HepG2 (cell line): Measurements from ENCODE around the gene RASD1. TPM values are rescaled to one million over a fixed set of nuclear protein-coding genes. Genes with fewer than 3 reads are reported as not detected.

ENCODE experiments used
- ATAC-seq: fragments of 200-7000 bp; cut with Tn5 transposase; 3 replicates; pipeline ENCODE4 v1.9.1; 2020; ENCODE audit warnings: mild to moderate bottlenecking, moderate library complexity
- BruUV-seq: library from RNA; stranded (reverse); fragments of 400-500 nt; replicated peaks from 2 replicates; lab custom pipeline; 2021; lab: Mats Ljungman, UMichigan
- CTCF ChIA-PET: fragments of 300-600 bp; formaldehyde crosslinking; extraction: SDS; loops from one replicate; lab custom pipeline; 2021; ENCODE audit warnings: low total read pairs, inconsistent platforms, low intra/inter-chr PET ratio; lab: Yijun Ruan, JAX
- POLR2A ChIA-PET: fragments of 350-600 bp; sonication (Branson Sonifier 250); formaldehyde crosslinking; loops from one replicate; lab custom pipeline; 2020; ENCODE audit warnings: antibody characterized with exemption, inconsistent platforms; lab: Yijun Ruan, JAX
- DNase-seq: peaks from one replicate; pipeline ENCODE4 v3.0.0-alpha.2; 2015; ENCODE audit warnings: low spot score
- FAIRE-seq: peaks from 3 replicates; lab custom pipeline; 2011; peaks lifted over from hg19 to GRCh38; lab: Jason Lieb, UNC
- H2AFZ ChIP-seq: one replicate; pipeline ENCODE4 v1.6.1; 2011; ENCODE audit warnings: low read length, inconsistent platforms
- H3K27ac ChIP-seq: fragments of 300-600 bp; 3 replicates; pipeline ENCODE4 v1.8.0; 2011; ENCODE audit warnings: mixed run types, mild to moderate bottlenecking, mixed read lengths, low read length, inconsistent platforms; ENCODE audit not compliant: insufficient read depth; ENCODE audit errors: extremely low read length
- H3K27me3 ChIP-seq, 2 experiments: fragments of 200-600 bp in 1 of 2; 2 replicates in 1 of 2; 3 replicates in 1 of 2; pipeline versions ENCODE4 v1.6.0 to v1.8.0; 2011; ENCODE audit warnings: low read length in 2 of 2, mild to moderate bottlenecking in 2 of 2, moderate library complexity in 2 of 2, inconsistent platforms in 1 of 2; ENCODE audit not compliant: insufficient read depth in 2 of 2, control insufficient read depth in 1 of 2
- H3K36me3 ChIP-seq, 2 experiments: fragments of 200-600 bp in 1 of 2; replicated peaks in 1 of 2; 2 replicates in 1 of 2; 3 replicates in 1 of 2; pipeline versions ENCODE4 v1.5.1 to v1.8.0; 2011; ENCODE audit warnings: low read length in 2 of 2, inconsistent platforms in 1 of 2; ENCODE audit not compliant: insufficient read depth in 2 of 2, control insufficient read depth in 1 of 2
- H3K4me1 ChIP-seq: 2 replicates; pipeline ENCODE4 v1.5.1; 2012; ENCODE audit warnings: low read length, inconsistent platforms; ENCODE audit not compliant: insufficient read depth
- H3K4me2 ChIP-seq: 2 replicates; pipeline ENCODE4 v1.6.0; 2011; ENCODE audit warnings: low read depth, low read length, inconsistent platforms
- H3K4me3 ChIP-seq, 3 experiments: fragments of 200-600 bp in 1 of 3; sonication (generic), shearing (Covaris generic) in 1 of 3; replicated peaks in 1 of 3; 2 replicates each; pipeline ENCODE4 v1.5.1; 2011 to 2016; ENCODE audit warnings: low read length in 3 of 3, inconsistent platforms in 2 of 3, low read depth in 2 of 3, mild to moderate bottlenecking in 2 of 3, control low read depth in 1 of 3, mixed read lengths in 1 of 3; ENCODE audit not compliant: insufficient read depth in 1 of 3
- H3K79me2 ChIP-seq: one replicate; pipeline ENCODE4 v1.6.1; 2011; ENCODE audit warnings: low read length, inconsistent platforms; ENCODE audit not compliant: insufficient read depth
- H3K9ac ChIP-seq: 2 replicates; pipeline ENCODE4 v1.6.0; 2011; ENCODE audit warnings: mild to moderate bottlenecking, low read depth, low read length, inconsistent platforms; ENCODE audit not compliant: insufficient read depth
- H3K9me3 ChIP-seq: 2 replicates; pipeline ENCODE4 v1.5.1; 2012; ENCODE audit warnings: mild to moderate bottlenecking, low read length
- H4K20me1 ChIP-seq: 2 replicates; pipeline ENCODE4 v1.6.0; 2011; ENCODE audit warnings: inconsistent platforms, mild to moderate bottlenecking, low read length, moderate library complexity; ENCODE audit not compliant: insufficient read depth
- POLR2G ChIP-seq: fragments of 200-400 bp; formaldehyde crosslinking; IDR thresholded peaks from 2 replicates; pipeline ENCODE4 v1.6.1; 2018; ENCODE audit warnings: mild to moderate bottlenecking, low read depth, low read length, moderate library complexity
- SRSF4 ChIP-seq: fragments of 200-400 bp; formaldehyde crosslinking; IDR thresholded peaks from one replicate; pipeline ENCODE4 v1.6.1; 2018; ENCODE audit warnings: mild to moderate bottlenecking, low read depth, low read length, moderate library complexity; ENCODE audit not compliant: poor library complexity, severe bottlenecking
- ZNF367 ChIP-seq: sonication (generic); formaldehyde crosslinking; IDR thresholded peaks from 2 replicates; pipeline ENCODE4 v1.4.0; 2020; ENCODE audit warnings: missing genetic modification reagents, borderline replicate concordance
- ZNF740 ChIP-seq: sonication (generic); formaldehyde crosslinking; IDR thresholded peaks from 2 replicates; pipeline ENCODE4 v1.4.0; 2020; ENCODE audit warnings: missing genetic modification reagents
- WGBS: methylation state at CpG from one replicate; pipeline ENCODE4 v1.1.6; 2017; ENCODE audit warnings: low lambda C conversion rate; 5-methylcytosine and 5-hydroxymethylcytosine counted together
- in situ Hi-C: cut with HindIII; loops from 2 replicates; pipeline ENCODE4 v1.10.0; 2017; ENCODE audit warnings: low pct_unique_long_range_greater_than_20kb; ENCODE audit not compliant: extremely low pct_ligation_motif_present
- intact Hi-C: fragments of 100-400 bp; cut with micrococcal nuclease; formaldehyde crosslinking; loops from one replicate; pipeline ENCODE4 v1.10.0; 2022; ENCODE audit not compliant: unreplicated experiment
- polyA plus RNA-seq, 8 experiments: library from polyadenylated mRNA; depleted of rRNA in 3 of 8; stranded (reverse) in 7 of 8; unstranded in 1 of 8; fragments of >200 nt; fragmentation: Illumina TruSeq in 4 of 8; extraction: Trizol in 4 of 8; gene quantifications; 2 replicates each; pipeline versions ENCODE4 v1.2.1 to v1.2.3, GENCODE V29; 2011 to 2016; ENCODE audit warnings: low read depth in 4 of 8, missing spikeins in 1 of 8, mixed read lengths in 1 of 8; ENCODE audit not compliant: insufficient read depth in 1 of 8
- total RNA-seq, 5 experiments: library from RNA; depleted of rRNA; stranded (reverse); fragments of >200 nt; fragmentation: Illumina TruSeq; extraction: Trizol; gene quantifications; 2 replicates each; pipeline ENCODE4 v1.2.3, GENCODE V29; 2016; ENCODE audit warnings: low read depth in 1 of 5

Gene RASD1
- total and polyA plus RNA-seq, 2 of the 13 experiments (the other 11 are each of a cell fraction or from before 2014, with no cell fraction given) = 1.6 to 4.2 TPM

- Histone ChIP-seq H3K79me2 (no peaks in the 10 kb centered on the region), H2AFZ (no peak overlapping the region), H3K27me3 (peaks cover 4 to 25% of the 10 kb centered on the region in 2 experiments; a peak in 4 of 5 replicates), H3K4me3 (no peak overlapping the region), H3K9ac (no peak overlapping the region), H3K36me3 (peaks cover 7 to 15% of the 10 kb centered on the region in 2 experiments; a peak in 4 of 5 replicates)
- no peak for FAIRE-seq
- CTCF ChIA-PET = no interaction called here
- no peak for ATAC-seq
- TF ChIP-seq POLR2G (0 out of 2 replicates have a peak, but pooled peaks have one; percentile 23), SRSF4 (no peak), ZNF740 (CRISPR knock-in tag) (0 out of 2 replicates have a peak, but pooled peaks have one; percentile 29)
- TF ChIP-seq, all 625 proteins: peak for 2
- H3K4me1 ChIP-seq = peaks cover 35% of the 10 kb centered on the region
- POLR2A ChIA-PET = interaction anchor here (3.4 kb wide), 1 partner anchor 49 kb away, joined by 57 read pairs; no protein-coding TSS in a partner anchor
- WGBS = 94% methylated on average over 14 of the region's 14 CpGs
- in situ Hi-C loops = no loop called here
- no TSS peak for BruUV-seq
- no peak overlapping the region for H3K27ac ChIP-seq
- H3K9me3 ChIP-seq = no peaks in the 10 kb centered on the region
- no peak for DNase-seq
- no peaks in the 10 kb centered on the region for H4K20me1 ChIP-seq
- intact Hi-C loops = no loop called here
- H3K4me2 ChIP-seq = no peak overlapping the region
Measured at GRCh38 chr17:17494499-17494869, 1.7 kb downstream of the RASD1 start.

- Histone ChIP-seq H3K27ac (no peak overlapping the region), H3K9ac (no peak overlapping the region), H3K27me3 (peaks cover 4 to 20% of the 10 kb centered on the region in 2 experiments; a peak in 4 of 5 replicates), H3K4me1 (peaks cover 35% of the 10 kb centered on the region), H3K36me3 (peaks cover 7 to 15% of the 10 kb centered on the region in 2 experiments; a peak in 4 of 5 replicates), H2AFZ (no peak overlapping the region), H3K79me2 (no peaks in the 10 kb centered on the region), H3K4me3 (no peak overlapping the region), H4K20me1 (no peaks in the 10 kb centered on the region), H3K4me2 (no peak overlapping the region), H3K9me3 (no peaks in the 10 kb centered on the region)
- WGBS = 93% methylated on average over 5 of the region's 5 CpGs
- CTCF ChIA-PET = no interaction called here
- DNase-seq = no peak
- intact Hi-C loops = no loop called here
- TF ChIP-seq ZNF367 = no peak
- 0 out of 2 replicates have a peak, but pooled peaks have one; percentile 12 for TF ChIP-seq POLR2G
- ATAC-seq = no peak
- in situ Hi-C loops = no loop called here
- BruUV-seq = no TSS peak
- FAIRE-seq = no peak
- POLR2A ChIA-PET = no interaction called here
Measured at GRCh38 chr17:17493986-17494466, 2.2 kb downstream of the RASD1 start.
